ENCODE results near the gene ROBO2. TPM values are rescaled to one million over a fixed set of nuclear protein-coding genes. Genes with fewer than 3 reads are reported as not detected.

Gene ROBO2
- polyA plus RNA-seq, 1 of the 3 experiments (the other 2 are of a cell fraction): not detected

GRCh38 chr3:77171026-77171425, 131.1 kb downstream of the ROBO2 start:
- Histone ChIP-seq H3K9me2 (no peaks in the 10 kb centered on the region), H3K79me2 (ENCODE audit: insufficient read depth) (no peaks in the 10 kb centered on the region), H3K4me2 (no peak overlapping the region), H3K27me3 (ENCODE audit: insufficient read depth) (no peaks in the 10 kb centered on the region), H3K4me1 (ENCODE audit: control insufficient read depth in 1 of 2, insufficient read depth in 2 of 2, low read depth in 1 of 2, low read length in 1 of 2) (peaks cover 0 to 19% of the 10 kb centered on the region in 2 experiments; a peak in 2 of 4 replicates), H2AFZ (ENCODE audit: low read depth) (no peak overlapping the region), H4K20me1 (ENCODE audit: insufficient read depth) (no peaks in the 10 kb centered on the region), H3K9me3 (no peaks in the 10 kb centered on the region), H3K36me3 (replicated peaks in 1 of 2; ENCODE audit: control insufficient read depth in 1 of 2, insufficient read depth in 2 of 2, low read length in 1 of 2) (no peaks in the 10 kb centered on the region), H3K4me3 (ENCODE audit: low read depth in 2 of 2, low read length in 1 of 2) (no peak overlapping the region), H3F3A (replicated peaks; ENCODE audit: insufficient read depth) (no peaks in the 10 kb centered on the region), H3K9ac (no peak overlapping the region), H3K27ac (ENCODE audit: low read depth in 2 of 2, low read length in 1 of 2) (peak overlapping the region in 1 of 2 experiments; percentile 87; a peak in 2 of 4 replicates)
- POLR2A ChIA-PET: no interaction called here
- peak; percentile 64 for DNase-seq
- 19% methylated on average over 5 of the region's 5 CpGs for WGBS (ENCODE audit: low lambda C conversion rate)
- CTCF ChIA-PET: interaction anchor here (1.0 to 2.0 kb wide), 6 partner anchors 8 to 150 kb away, joined by 3 to 9 read pairs (median 4); no protein-coding TSS in a partner anchor
- TF ChIP-seq IRF3 (IDR thresholded peaks at IDR 0.05; ENCODE audit: low read depth, low read length): no peak
- no peak for TF ChIP-seq USF1 (IDR thresholded peaks at IDR 0.05; ENCODE audit: borderline replicate concordance, low read depth)
- peak; percentile 80 for TF ChIP-seq CHD2 (IDR thresholded peaks at IDR 0.05; ENCODE audit: low read length, partially characterized antibody)
- no peak for TF ChIP-seq CTCF (IDR thresholded peaks at IDR 0.05)
- peak; percentile 79 for TF ChIP-seq RCOR1 (IDR thresholded peaks at IDR 0.05; ENCODE audit: low read length)
- no peak for TF ChIP-seq RXRA (IDR thresholded peaks at IDR 0.05; ENCODE audit: borderline replicate concordance, low read depth)
- no peak for TF ChIP-seq FOXM1 (IDR thresholded peaks at IDR 0.05; ENCODE audit: low read depth)
- TF ChIP-seq RFX5 (IDR thresholded peaks at IDR 0.05; ENCODE audit: low read length): no peak
- TF ChIP-seq ELF1 (IDR thresholded peaks at IDR 0.05): no peak
- TF ChIP-seq MXI1 (IDR thresholded peaks at IDR 0.05; ENCODE audit: low read depth, low read length): peak; percentile 82; the same call in 1 of the 2 replicates
- peak; percentile 92 for TF ChIP-seq FOXJ3 (CRISPR knock-in tag; IDR thresholded peaks at IDR 0.05)
- peak; percentile 32; the same call in 1 of the 2 replicates for TF ChIP-seq RAD21 (IDR thresholded peaks at IDR 0.05; ENCODE audit: low read length)
- TF ChIP-seq ZBTB33 (IDR thresholded peaks at IDR 0.05; ENCODE audit: borderline replicate concordance, low read depth): no peak
- TF ChIP-seq GATA2 (CRISPR knock-in tag; IDR thresholded peaks at IDR 0.05): peak; percentile 96
- no peak for TF ChIP-seq NFIC (IDR thresholded peaks at IDR 0.05; ENCODE audit: borderline replicate concordance)
- no peak for TF ChIP-seq REST (IDR thresholded peaks at IDR 0.05; ENCODE audit: low read depth, low read length)
- no peak for TF ChIP-seq MEF2A (IDR thresholded peaks at IDR 0.05; ENCODE audit: borderline replicate concordance, low read depth)
- no peak for TF ChIP-seq FOSL2 (IDR thresholded peaks at IDR 0.05; ENCODE audit: borderline replicate concordance, low read depth)
- no peak for TF ChIP-seq GABPA (IDR thresholded peaks at IDR 0.05; ENCODE audit: low read depth)
- no peak for TF ChIP-seq YY1 (IDR thresholded peaks at IDR 0.05; ENCODE audit: low read depth)
- TF ChIP-seq MAX (IDR thresholded peaks at IDR 0.05; ENCODE audit: low read depth): no peak
- TF ChIP-seq TAF1 (IDR thresholded peaks at IDR 0.05; ENCODE audit: borderline replicate concordance, low read depth, low read length): no peak
- no peak for TF ChIP-seq NRF1 (IDR thresholded peaks at IDR 0.05; ENCODE audit: low read depth, low read length)
- TF ChIP-seq SMC3 (IDR thresholded peaks at IDR 0.05; ENCODE audit: low read depth, low read length): no peak
- peak; percentile 28 for TF ChIP-seq TCF12 (IDR thresholded peaks at IDR 0.05)

All from SK-N-SH (cell line).